BJ (cell line): ENCODE results near the gene TENT4A. TPM values are rescaled to one million over a fixed set of nuclear protein-coding genes. Genes with fewer than 3 reads are reported as not detected.

Experiments used
- CTCF ChIA-PET: fragments of 350-600 bp; formaldehyde crosslinking; extraction: SDS; loops from one replicate; lab custom pipeline; 2021; ENCODE audit warnings: antibody characterized with exemption, inconsistent platforms; lab: Yijun Ruan, JAX
- POLR2A ChIA-PET: fragments of 300-600 bp; sonication (Branson Sonifier 250); formaldehyde crosslinking; extraction: SDS; loops from one replicate; lab custom pipeline; 2021; ENCODE audit warnings: antibody characterized with exemption; lab: Charles Lee
- DNase-seq: peaks from one replicate; pipeline ENCODE4 v3.0.0-alpha.2; 2011; ENCODE audit warnings: low read depth
- H3K27me3 ChIP-seq: 2 replicates; pipeline ENCODE4 v1.6.0; 2011; ENCODE audit warnings: low read length; ENCODE audit not compliant: control insufficient read depth, insufficient read depth
- H3K36me3 ChIP-seq: 2 replicates; pipeline ENCODE4 v1.5.1; 2011; ENCODE audit warnings: low read length; ENCODE audit not compliant: control insufficient read depth, insufficient read depth
- H3K4me3 ChIP-seq: 2 replicates; pipeline ENCODE4 v1.5.1; 2011; ENCODE audit warnings: low read depth, mild to moderate bottlenecking, control low read depth, low read length
- CTCF ChIP-seq: IDR thresholded peaks from 2 replicates; pipeline ENCODE4 v1.5.1; 2011; ENCODE audit warnings: low read depth, mild to moderate bottlenecking, control low read depth, inconsistent platforms, low read length, moderate library complexity; ENCODE audit not compliant: insufficient read depth
- polyA plus RNA-seq: library from polyadenylated mRNA; depleted of rRNA; stranded (reverse); fragments of >200 nt; gene quantifications from 2 replicates; pipeline ENCODE4 v1.2.3, GENCODE V29; 2011

The TENT4A gene
- polyA plus RNA-seq, 1 experiment = 4.0 TPM

GRCh38 chr5:6724321-6724929, 11.2 kb downstream of the TENT4A start:
- CTCF ChIA-PET = interaction anchor here (1.2 to 1.4 kb wide), 2 partner anchors 11 to 35 kb away, joined by 3 read pairs; no protein-coding TSS in a partner anchor
- H3K4me3 ChIP-seq = no peak overlapping the region

GRCh38 chr5:6725421-6725820, 12.2 kb downstream of the TENT4A start:
- Histone ChIP-seq H3K36me3 (peaks cover 2% of the 10 kb centered on the region; the same call in 1 of the 2 replicates), H3K27me3 (no peaks in the 10 kb centered on the region), H3K4me3 (no peak overlapping the region)
- ChIA-PET CTCF (interaction anchor here (1.2 to 1.4 kb wide), 2 partner anchors 10 to 34 kb away, joined by 3 read pairs; no protein-coding TSS in a partner anchor), POLR2A (no interaction called here)
- TF ChIP-seq CTCF = no peak
- DNase-seq = no peak

More at GRCh38 chr5:6724321-6724929, 11.2 kb downstream of the TENT4A start:
- no peak for DNase-seq
- no peak for TF ChIP-seq CTCF
- Histone ChIP-seq H3K27me3 (no peaks in the 10 kb centered on the region), H3K36me3 (no peaks in the 10 kb centered on the region; the same call in 1 of the 2 replicates)
- POLR2A ChIA-PET = no interaction called here

DNA sequence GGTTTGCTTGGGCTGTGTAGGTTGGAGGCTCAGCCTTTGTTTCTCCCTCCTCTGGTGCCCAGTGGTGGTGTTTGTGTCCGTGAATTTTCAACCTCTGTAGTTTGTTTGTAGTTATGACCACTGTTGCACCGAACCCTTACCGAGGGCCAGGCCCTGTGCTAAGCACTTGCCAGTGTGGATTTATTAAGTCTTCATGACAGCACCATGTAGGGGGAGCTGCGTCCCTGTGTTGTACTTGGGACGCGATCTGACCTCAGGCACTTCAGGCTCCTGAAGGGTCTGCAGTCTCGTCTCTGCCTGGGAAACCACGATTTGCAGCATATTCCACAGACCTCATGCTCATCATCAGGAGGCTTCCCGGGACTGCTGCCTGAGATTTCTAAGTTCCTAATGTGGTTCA, 12.8 kb downstream of the TENT4A start:
- POLR2A ChIA-PET = no interaction called here
- TF ChIP-seq CTCF = no peak
- Histone ChIP-seq H3K4me3 (no peak overlapping the region), H3K27me3 (no peaks in the 10 kb centered on the region), H3K36me3 (peaks cover 2% of the 10 kb centered on the region; the same call in 1 of the 2 replicates)
- CTCF ChIA-PET = interaction anchor here (1.4 kb wide), 1 partner anchor 33 kb away, joined by 3 read pairs; no protein-coding TSS in a partner anchor
- no peak for DNase-seq

- no peak for TF ChIP-seq CTCF
- ChIA-PET POLR2A (no interaction called here), CTCF (no interaction called here)
- DNase-seq = no peak
- H3K36me3 ChIP-seq = peaks cover 2% of the 10 kb centered on the region; the same call in 1 of the 2 replicates
- H3K4me3 ChIP-seq = no peak overlapping the region
- no peaks in the 10 kb centered on the region for H3K27me3 ChIP-seq
These were observed 14.0 kb downstream of the TENT4A start for GRCh38 chr5:6727231-6727630.

DNA sequence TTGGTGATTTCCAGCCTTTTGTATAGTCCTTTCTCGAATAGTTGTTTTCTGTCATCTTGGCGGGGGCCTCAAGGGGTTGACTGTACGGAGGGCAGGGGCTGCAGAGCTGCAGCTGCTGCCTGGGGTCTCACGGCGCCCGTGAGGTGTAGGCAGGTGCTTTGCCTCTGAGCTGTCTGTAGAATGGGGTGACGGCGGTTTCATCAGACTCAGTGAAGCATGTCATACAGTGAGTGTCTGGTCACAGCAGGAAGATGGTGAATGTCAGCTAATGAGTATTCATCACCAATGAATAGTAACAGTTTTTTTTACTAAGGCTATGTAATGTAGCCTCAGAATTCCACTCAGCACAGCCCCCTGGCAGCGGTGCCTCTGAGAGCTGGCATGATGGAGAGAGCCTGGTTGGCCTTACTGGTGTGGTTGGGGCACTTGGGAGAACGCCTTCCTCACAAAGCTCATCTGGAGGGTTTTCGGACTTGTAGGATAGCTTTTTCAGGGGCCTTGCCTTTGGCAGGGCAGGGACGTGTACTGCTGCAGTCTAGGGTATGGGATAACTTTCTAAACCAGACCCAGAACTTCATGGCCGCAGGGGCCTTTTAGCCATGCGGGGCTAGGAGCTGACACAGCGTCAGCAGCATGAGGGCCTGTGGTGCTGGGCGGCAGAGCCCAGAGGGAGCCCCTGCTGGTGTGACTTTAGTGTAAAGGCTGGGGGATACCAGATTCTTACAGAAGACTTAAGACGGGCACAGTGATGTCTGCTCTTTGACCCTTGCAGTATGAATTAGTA, 15.0 kb downstream of the TENT4A start:
- no peak for DNase-seq
- H3K27me3 ChIP-seq = no peaks in the 10 kb centered on the region
- ChIA-PET POLR2A (no interaction called here), CTCF (interaction anchor here (1.2 to 1.6 kb wide), 3 partner anchors 11 to 95 kb away, joined by 3 to 4 read pairs (median 3); partner anchors contain the start of genes NSUN2 and SRD5A1)
- no peak overlapping the region for H3K4me3 ChIP-seq
- peaks cover 2% of the 10 kb centered on the region; the same call in 1 of the 2 replicates for H3K36me3 ChIP-seq
- TF ChIP-seq CTCF = no peak
